HG03095 (cell line): ENCODE data around the gene ZNHIT6.

ENCODE experiments used
- ATAC-seq: cut with Tn5 transposase; IDR thresholded peaks from one replicate; pipeline ENCODE4 v1.9.1; 2021; ENCODE audit warnings: moderate library complexity; ENCODE audit not compliant: unreplicated experiment

The ZNHIT6 gene

DNA sequence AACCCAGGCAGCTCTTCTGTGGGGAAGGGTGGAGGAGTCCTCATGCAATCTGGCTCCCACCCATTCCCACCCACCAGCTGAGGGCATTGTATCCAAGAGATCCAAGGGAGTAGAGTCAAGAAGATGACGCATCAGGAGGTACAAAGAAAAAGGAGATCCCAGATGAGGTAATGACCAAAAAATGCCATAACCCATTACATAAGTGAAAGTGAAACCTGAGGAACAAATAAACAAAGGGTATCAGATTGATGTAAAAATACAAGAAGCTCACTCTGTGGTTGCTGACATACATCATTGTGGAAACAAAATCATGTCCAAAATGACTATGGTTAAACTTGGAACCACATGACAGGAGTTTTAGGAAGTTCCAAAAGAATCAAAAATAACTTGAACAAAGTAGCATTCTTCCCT lies 85.2 kb downstream of the ZNHIT6 start:
- ATAC-seq, result no peak

DNA sequence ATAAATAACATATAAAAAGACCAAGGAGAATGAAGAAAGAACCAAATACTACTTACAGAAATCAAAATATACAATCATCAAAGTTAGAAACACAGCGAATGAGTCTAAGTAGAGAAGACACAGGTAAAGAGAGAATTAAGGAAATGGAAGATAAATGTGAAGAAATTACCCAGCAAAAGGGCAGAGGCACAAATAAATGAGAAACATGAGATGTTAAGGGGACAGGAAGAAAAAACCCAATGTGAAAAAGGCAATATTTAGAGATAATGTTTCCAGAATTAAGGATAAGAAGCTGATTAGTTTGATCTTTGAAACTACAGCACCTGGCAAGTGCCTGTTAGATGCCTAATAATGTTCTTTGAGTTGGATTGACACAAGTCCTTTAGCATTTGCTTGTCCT lies 86.8 kb downstream of the ZNHIT6 start:
- ATAC-seq, result no peak

DNA sequence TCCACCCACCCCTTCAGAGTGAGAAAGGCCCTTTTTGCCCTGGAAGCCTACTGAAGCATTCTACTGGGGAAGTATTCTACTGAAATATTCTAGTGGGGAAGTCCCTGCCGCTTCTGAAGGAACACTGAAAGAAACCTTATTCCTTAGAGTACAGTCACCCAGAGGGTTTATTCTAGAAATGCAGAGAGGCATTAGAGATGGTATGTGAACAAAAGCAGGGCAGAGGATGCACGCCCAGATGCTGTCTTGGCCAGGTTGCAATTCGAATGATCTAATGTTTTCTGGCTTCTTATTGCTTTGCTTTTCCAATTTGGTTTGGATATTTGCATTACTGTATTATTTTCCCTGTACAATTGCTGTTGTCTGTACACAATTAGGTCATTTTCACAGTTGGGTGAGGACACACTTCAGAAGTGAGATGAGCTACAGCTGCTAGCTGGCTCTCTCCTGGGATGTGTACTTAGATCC lies 90.6 kb downstream of the ZNHIT6 start:
- no peak for ATAC-seq

DNA sequence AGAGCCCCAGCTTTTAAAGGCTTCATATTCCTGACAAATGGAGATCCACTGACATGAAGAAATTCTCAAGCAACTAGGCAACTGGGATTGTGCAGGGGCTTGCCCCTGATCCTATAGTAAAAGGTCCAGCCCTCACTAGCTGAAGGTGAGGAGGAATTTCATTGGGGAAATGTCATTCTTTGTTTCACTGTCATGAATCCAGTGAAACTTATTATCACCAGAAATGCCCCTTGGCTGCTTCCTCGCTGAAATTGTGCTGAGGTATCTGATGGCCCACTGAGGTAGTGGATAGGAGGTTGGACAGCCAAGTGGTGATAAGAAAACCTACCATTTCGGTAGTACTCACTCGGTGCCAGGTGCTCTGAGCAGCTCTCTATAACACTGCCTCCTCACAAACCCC lies 91.5 kb downstream of the ZNHIT6 start:
- no peak for ATAC-seq

DNA sequence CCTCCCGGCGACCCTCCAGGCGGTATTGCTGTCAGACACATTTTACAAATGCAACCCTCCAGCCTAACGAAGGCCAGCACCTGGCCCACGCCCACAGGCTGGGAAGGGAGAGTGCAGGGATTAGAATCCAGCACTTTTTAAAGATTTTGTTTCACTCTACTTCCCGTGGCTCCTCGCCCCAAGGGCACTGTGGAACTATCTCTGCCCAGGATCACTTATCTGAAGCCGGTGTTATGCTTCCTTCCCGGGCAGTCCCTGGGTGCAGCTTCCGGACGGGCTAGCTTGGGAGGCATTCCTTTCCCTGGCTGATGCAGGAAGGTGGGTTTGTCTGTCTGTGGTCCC lies 91.9 kb downstream of the ZNHIT6 start:
- ATAC-seq, result no peak

DNA sequence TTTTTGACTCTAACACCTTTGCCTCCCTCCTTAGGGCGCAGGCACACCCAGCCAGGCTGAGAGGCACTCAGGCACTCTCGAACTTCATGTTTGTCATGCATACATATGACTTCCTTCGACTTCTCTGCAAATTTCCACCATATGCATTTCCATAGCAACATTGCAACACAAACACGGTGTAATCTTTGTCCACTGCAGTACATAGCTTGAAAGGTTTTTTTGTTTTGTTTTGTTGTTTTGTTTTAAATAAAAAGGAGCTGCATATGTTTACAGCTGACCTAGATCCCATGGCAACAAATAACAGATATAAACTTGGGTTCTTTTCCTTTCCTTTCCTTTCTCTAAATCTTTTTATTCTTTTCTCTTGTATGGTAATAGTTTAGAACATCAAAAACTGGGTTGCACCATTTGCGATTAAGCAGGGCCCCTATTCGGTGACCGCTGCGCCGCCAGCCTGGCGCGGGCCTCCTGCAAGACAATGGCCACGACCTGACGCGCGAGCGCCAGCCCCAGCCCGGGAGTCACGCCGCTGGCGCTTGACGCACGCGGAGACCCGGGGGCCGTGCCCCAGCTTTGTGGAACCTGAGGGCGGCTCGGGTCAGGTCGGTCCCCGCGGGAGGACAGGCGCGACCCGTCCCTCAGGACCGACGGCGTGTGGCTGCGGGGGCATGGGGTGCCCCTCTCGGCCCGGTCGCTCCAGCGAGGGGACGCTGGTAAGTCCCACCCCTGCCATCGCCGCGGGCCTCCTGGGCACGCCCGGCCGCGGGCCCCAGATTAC lies 92.5 kb downstream of the ZNHIT6 start:
- ATAC-seq, result no peak

DNA sequence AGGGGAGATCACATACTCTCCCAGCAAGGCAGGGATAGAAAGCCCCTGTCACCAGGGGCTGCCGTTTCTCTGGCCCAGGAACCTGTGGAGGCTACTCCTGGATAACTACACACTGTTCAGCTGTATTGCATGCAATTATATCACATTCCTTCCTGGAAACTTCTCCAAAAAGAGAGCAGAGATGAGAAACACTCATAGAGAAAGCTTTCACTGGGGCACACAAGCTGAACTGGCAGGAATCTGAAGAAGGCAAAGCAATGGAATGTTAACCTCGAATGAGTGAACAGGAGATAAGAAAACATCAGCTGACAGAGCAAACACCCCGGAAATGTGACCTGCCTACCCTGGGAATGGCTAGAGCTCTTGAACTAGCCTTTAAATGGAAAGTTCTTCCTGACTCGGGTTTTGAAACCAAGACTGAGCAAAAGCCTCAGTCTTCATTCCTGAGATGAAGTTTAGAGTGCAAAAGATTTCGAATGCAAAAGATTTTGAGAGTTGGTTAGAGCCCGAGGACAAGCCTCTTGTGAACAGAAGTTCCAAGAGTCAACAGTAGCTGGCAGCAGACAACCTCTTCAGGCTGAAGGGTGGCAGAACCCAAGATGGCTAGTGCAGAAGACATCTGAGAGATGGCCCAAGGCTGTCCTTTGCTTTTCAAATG lies 95.4 kb downstream of the ZNHIT6 start:
- no peak for ATAC-seq

DNA sequence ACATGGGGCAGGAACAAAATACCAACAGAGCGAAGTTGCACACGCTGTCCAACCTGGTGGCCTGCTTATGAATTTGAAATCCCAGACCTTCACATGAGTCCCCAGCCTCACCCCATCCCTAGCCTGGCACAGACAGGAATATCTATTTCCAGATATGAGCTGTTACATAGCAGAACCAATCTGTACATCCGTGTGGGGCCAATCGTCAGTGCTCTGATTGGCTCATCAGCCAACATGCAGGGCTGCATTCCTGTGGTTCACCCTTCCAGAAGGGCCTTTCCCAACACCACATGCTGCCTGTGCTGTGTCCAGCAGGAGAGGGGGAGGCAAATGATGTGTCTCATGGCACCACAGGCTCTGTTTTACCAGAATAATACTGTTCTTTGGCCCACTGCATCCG lies 96.4 kb downstream of the ZNHIT6 start:
- ATAC-seq, result no peak

DNA sequence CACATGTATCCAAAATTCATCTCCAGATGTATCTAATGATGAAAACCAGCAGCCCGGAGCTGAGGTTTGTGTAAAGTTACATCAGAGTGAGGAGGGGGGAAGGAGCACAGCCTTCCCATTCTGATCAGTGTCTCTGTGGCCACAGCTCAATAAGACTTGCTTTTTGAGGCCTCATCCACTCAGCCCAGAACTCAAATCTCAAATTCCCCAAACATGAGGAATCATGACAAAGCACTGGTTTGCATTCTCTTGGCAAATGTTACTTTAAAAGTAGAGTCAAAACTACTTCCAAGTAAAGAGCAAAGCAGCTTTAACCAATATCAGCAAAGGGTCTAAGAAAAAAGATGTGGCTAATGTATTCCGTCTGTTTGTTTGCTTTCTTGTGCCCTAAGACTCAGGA lies 96.8 kb downstream of the ZNHIT6 start:
- no peak for ATAC-seq

DNA sequence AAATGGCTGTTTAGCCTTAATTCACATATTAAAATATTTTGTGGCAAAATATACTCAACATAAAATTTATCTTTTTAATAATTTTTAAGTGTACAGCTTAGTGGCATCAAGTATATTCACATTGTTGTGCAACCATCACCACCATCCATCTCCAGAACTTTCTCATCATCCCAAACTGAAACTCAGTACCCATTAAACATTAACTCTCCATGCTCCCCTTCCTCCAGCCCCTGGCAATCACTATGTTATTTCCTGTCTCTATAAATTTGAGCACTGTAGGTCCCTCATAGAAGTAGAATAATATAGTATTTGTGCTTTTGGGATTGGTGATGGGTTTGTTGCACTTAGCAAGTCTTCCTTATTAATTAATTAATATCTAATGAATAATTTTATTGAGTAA lies 98.3 kb downstream of the ZNHIT6 start:
- ATAC-seq, result no peak

DNA sequence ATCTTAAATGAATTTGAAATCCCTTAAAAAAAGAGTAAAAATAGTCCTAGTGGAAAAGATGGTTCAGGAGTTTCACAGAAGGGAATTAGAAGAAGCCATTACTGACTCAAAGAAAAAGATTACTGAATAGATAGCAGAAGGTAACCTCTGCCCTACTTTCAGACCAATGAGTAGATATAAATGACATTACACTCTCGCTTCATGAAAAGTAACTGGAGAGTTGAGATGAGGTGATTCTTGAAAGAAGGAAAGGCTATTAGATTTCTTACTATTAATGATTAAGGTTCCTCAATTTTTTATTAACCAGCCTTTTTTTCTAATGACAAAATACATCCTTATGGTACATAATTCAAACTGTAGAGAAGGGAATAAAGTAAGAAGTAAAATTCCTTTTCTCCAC lies 99.4 kb downstream of the ZNHIT6 start:
- no peak for ATAC-seq

DNA sequence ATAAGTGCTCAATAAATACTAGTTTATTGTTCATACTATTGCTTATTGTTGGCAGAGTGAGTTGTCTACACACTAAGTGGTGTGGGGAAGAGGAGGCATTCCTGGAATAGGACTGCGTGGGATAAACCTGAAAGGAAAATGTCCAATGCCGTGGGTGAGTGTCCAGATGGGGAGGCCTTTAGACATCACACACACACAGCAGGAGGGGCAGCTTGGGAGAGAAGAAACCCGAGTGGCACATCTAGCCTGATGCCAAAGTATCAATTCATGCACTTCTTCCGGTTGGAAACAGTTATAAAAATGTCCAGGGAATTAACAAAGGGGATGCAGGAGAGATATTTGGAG lies 100.3 kb downstream of the ZNHIT6 start:
- ATAC-seq, result no peak

DNA sequence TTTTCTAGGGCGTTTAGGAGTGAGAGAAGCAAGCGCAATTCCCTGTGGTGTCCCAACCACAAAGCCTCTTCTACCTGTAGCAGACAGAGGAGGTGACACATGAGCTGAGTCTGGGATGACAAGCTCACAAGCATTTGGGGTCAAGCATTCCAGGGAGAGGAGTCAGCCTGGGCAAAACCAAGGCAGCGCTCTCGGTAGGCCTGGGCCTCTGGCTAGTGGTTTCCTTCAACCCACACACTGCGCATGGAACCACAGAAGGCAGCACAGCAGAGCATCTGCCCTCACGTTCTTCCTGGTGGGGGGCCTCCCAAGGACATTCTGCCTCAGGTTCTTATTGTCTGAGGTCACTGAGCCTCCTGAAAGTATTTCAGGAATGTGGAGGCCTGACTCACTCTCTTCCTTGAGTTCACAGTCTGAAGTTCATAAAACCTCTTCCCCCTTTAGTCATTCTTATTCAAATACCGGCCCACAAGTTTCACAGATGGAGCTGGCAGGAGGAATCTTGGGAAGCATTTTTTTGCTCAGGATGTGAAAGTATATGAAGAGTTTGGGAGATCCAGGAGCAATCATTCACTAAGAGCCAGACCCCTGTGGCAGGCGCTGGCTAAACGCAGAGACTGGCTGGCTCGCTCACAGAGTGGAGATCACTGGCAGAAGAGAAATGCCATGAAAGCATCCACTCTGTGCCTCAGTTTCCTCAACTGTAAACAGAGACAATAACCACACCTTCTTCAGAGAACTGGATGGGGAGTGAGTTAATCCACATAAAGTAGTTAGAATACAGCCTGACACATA lies 100.9 kb downstream of the ZNHIT6 start:
- no peak for ATAC-seq

DNA sequence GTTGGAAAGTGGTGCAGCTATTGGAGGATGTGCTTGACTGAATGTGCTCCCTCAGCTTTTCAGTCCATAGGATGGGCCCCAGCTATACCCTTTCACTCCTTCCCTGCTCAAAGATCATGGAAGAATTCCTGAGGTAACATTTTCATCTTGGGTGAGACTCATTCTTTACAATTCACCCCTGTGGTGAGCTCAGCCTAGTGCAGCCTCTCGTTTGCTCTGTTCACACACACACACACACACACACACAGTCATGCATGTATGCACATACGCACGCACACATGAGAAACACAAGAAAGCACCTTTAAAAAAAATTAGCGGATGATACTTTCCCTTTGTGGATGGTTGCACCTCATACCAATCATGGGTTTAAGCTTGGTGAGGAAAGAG lies 101.8 kb downstream of the ZNHIT6 start:
- no peak for ATAC-seq

DNA sequence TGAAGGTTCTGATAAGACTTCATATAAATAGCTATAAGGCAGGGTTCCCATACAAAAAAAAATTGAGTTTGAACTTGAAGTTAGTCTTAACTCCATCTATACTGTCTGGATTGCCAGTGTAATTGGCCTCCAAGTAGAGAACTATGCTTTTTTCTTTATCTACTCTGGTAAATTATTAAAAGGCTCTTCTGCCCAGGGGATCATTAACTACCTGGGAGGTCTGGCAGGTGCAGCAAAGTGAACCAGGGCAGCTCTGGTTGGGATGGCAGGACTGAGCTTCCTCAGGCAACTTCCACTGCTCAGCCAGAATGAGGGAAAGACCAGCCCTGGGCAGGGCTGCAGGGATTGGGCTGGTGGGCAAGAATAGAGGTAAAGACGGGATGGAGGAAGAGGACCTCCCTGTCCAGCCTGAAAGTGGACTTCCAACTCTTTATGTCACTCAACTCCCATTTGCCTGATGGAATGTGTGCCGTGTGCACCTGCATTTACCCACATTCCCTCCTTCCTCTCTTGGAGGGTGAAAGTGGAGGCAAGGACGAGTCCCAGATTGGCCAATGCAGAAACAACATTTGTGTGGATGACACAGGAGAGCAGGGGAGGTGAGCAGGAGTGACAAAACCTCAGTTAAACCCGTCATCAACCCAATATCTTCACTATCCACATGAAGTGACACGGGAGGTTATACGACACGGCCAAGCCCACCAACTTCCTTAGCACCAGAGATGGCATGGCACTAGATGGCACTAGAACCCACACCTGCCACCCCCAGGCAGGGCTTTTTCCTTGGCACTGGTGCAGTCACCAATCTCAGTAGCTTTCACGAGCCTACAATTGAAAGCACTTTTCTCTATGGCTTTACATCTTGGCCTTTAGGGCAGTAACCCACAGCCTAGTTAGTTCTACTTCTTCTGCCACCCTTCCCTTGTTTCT lies 102.5 kb downstream of the ZNHIT6 start:
- no peak for ATAC-seq

DNA sequence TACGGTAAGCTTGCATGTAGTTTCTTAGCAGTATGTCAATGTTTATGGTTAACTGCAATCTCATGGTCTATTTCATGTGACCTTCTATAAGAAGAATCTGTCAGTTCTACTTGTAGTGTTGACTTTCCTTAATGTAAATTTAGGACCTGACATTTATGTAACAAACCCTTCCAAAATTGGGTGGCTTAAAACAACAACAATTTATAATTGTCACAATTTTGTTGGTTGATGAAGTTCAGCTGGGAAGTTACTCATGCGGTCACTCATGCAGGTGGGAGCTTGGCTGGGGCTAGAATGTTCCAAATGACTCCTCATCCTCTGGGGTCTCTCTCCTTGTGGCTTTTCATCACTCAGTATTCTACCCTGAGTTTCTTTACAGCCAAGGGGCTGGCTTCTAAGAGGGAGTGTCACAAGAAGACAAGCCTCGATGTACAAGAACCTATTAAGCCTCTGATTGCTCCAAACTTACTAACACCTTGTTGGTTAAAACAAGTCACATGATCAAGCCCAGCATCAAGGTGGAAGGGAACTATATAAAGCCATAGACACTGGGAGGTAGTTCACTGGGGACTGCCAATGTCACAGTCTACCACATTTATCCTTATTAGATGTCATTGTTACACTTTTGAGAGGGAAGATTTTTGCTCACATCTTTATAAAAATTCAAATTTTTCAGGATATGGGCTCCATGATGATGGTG lies 103.8 kb downstream of the ZNHIT6 start:
- no peak for ATAC-seq

DNA sequence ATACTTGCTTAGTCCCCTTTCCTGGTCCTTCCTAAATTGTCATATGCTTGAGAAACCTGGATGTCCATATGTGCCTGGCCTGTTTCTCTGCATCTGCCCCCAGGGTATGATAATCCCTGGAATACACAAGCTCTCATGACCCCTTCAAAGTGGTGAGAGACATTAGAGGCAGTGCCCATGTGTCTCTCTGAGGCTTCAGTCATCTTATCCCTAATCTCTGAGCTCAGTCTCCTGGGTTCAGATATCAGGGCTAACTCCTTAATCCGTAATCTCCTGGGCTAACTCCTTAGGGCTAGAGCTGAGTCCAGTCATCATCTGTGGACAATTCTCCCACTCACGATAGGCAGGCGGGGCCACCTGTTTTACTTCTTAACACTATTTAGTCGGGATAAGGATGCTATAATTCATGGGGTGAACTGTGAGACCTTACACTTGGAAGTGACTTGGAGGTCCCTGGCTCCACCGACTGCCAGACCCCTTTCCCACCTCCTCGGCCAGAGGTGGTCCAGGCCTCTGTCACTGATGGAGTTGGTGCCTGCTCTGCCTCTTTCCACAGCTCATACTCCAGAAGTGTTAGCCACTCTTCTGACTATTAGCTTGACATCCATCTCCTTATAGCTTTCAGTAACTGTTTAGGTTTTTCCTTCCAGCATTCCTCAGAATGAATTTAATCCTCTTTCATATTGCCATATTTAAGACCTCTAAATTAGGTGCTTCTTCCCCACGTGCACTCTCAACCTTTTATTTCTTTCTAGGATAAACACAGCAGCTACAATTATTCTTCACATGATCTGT lies 105.0 kb downstream of the ZNHIT6 start:
- ATAC-seq, result no peak

DNA sequence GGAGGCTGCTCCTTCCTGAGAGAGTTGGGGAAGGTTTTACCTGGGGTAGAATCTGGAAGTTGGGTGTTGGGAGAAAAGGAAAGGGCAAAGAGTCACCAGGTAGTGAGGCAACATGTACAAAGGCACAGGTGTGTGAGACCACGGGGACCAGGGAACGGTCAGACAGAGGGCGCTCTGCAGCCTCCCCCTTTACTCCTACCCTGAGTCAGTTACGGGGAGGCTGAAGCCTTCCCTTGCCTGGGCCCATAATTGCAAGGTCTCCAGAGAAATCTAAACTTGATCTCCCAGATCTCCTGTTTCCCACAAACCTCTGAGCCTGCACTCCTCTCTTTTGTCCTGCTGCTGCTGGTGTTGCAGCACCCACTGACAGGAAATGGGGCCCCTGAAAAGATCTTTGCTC lies 105.7 kb downstream of the ZNHIT6 start:
- ATAC-seq, result no peak

DNA sequence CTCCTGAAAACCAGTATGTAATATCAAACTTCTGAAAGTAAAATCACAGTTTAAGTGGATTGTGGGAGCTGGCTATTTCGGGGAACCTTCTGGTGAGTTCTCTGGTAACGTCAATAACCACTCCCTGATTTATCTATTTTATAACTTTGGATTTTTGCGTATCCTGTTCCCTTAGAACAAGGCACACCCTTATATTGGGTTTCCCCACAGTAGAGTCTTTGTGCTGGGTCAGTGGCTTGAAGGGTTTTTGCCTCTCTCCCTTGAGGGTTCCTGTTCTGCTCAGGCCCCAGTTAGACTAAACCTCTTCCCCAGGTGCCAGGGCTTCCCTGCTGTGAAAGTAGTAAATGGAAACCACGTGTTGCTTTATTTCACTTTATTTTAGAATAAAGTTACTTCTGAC lies 106.3 kb downstream of the ZNHIT6 start:
- ATAC-seq, result no peak

DNA sequence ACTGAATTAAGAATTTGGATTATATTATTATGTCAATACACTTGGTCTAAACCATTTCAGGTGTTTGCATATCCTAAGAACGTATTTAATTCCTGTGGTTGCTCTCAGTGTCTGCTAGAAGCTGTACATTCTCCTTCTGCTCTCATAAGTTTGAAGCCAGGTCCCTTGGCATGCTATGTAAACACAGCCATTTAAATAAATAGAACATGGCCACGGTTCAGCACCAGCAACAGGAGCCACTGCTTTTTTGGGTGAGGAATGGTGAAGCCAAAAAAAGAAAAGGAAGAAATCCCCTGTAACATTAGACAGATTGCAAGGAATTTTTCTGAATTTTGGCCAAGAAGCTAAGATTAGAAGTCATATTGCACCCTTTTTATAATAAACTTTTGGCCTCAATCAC lies 108.6 kb downstream of the ZNHIT6 start:
- no peak for ATAC-seq
